ENCODE results near the gene POLRMT. TPM values are rescaled to one million over a fixed set of nuclear protein-coding genes. Genes with fewer than 3 reads are reported as not detected.

POLRMT gene
- total RNA-seq, 1 experiment from 2014 or later, result 139 TPM

DNA sequence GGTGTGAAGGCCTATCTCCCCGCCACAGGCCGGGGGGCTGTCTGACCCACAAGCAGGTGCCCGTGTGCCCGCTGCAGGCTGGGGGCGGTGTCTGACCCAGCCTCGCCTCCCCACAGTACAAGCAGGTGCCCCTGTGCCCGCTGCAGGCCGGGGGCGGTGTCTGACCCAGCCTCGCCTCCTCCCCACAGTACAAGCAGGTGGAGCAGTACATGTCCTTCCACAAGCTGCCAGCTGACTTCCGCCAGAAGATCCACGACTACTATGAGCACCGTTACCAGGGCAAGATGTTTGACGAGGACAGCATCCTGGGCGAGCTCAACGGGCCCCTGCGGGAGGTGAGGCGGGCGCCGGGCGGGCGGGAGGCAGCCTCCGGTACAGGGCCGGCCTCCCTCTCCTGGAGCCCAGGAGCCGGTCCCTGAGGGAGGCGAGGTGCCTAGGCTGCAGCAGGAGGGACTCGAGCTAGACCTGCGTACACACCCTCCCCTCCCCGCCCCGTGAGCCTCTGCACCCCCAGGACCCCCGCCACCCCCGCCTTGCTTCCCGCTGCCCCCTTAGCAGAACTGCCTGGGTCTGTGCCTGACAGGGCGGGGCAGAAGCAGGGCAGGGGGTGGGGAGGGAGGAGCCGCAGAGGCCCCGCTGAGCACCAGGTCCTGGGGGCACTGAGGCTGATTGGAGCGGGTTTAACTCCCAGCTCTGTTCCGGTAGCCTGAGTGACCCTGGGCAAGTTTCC, 23.1 kb downstream of the POLRMT start:
- H3K27ac Mint-ChIP-seq, result no peak overlapping the region
- no peak for DNase-seq (ENCODE audit: low spot score)
- H3K4me1 Mint-ChIP-seq, result peaks cover 3% of the 10 kb centered on the region; the same call in 1 of the 2 replicates
- H3K9me3 Mint-ChIP-seq, result no peaks in the 10 kb centered on the region
- CTCF ChIA-PET, result interaction anchor here (1.0 to 1.4 kb wide), 2 partner anchors 22 to 124 kb away, joined by 3 to 4 read pairs; no protein-coding TSS in a partner anchor
- POLR2A ChIA-PET, result no interaction called here
- no peaks in the 10 kb centered on the region for H3K27me3 Mint-ChIP-seq (ENCODE audit: low read depth)
- H3K36me3 Mint-ChIP-seq, result peaks cover 11% of the 10 kb centered on the region
- no peak for ATAC-seq
- TF ChIP-seq FOXK1 (CRISPR knock-in tag; IDR thresholded peaks at IDR 0.05), result no peak
- no peak for TF ChIP-seq MYBL2 (CRISPR knock-in tag; IDR thresholded peaks at IDR 0.05)
- TF ChIP-seq, protein P1, sequence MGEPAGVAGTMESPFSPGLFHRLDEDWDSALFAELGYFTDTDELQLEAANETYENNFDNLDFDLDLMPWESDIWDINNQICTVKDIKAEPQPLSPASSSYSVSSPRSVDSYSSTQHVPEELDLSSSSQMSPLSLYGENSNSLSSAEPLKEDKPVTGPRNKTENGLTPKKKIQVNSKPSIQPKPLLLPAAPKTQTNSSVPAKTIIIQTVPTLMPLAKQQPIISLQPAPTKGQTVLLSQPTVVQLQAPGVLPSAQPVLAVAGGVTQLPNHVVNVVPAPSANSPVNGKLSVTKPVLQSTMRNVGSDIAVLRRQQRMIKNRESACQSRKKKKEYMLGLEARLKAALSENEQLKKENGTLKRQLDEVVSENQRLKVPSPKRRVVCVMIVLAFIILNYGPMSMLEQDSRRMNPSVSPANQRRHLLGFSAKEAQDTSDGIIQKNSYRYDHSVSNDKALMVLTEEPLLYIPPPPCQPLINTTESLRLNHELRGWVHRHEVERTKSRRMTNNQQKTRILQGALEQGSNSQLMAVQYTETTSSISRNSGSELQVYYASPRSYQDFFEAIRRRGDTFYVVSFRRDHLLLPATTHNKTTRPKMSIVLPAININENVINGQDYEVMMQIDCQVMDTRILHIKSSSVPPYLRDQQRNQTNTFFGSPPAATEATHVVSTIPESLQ (CRISPR knock-in tag; IDR thresholded peaks at IDR 0.05), result no peak
- no peak for TF ChIP-seq USF1 (CRISPR knock-in tag; IDR thresholded peaks at IDR 0.05)
- H3K4me3 Mint-ChIP-seq, result no peak overlapping the region

DNA sequence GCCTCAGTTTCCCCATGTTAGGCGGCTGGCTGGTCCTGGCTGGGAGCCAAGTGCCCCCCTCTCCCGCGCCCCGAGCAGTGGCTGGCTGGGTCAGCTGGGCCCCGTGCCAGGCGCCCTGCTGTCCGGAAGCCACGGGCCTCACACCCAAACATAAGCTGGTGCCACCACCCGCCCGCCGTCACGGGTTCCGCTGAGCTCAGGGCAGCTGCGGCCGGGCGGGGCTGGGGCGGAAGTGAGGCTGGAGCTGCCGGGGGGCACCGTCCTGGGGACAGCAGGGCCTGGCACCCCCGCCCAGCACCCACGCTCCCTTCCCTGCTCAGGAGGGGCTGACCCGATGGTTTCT, 24.4 kb downstream of the POLRMT start:
- ATAC-seq (no peak), DNase-seq (ENCODE audit: low spot score) (no peak)
- no peak overlapping the region for H3K27ac Mint-ChIP-seq
- TF ChIP-seq CBFB (CRISPR knock-in tag; IDR thresholded peaks at IDR 0.05; ENCODE audit: low read depth) (no peak), FOXP4 (CRISPR knock-in tag; IDR thresholded peaks at IDR 0.05) (no peak), ZMAT4 (CRISPR knock-in tag; IDR thresholded peaks at IDR 0.05) (no peak), RELA (CRISPR knock-in tag; IDR thresholded peaks at IDR 0.05; ENCODE audit: borderline replicate concordance) (no peak), ZBTB21 (CRISPR knock-in tag; IDR thresholded peaks at IDR 0.05; ENCODE audit: borderline replicate concordance) (no peak), USF1 (CRISPR knock-in tag; IDR thresholded peaks at IDR 0.05) (no peak), NR2C2 (CRISPR knock-in tag; IDR thresholded peaks at IDR 0.05) (no peak), TCF7 (CRISPR knock-in tag; IDR thresholded peaks at IDR 0.05; ENCODE audit: low read depth) (no peak), CDX4 (CRISPR knock-in tag; IDR thresholded peaks at IDR 0.05; ENCODE audit: borderline replicate concordance) (no peak), MYBL2 (CRISPR knock-in tag; IDR thresholded peaks at IDR 0.05) (no peak), TEAD1 (CRISPR knock-in tag; IDR thresholded peaks at IDR 0.05) (no peak), ZNF232 (CRISPR knock-in tag; IDR thresholded peaks at IDR 0.05) (no peak), MAX (CRISPR knock-in tag; IDR thresholded peaks at IDR 0.05) (no peak)
- peaks cover 3% of the 10 kb centered on the region for H3K36me3 Mint-ChIP-seq
- ChIA-PET CTCF (no interaction called here), POLR2A (no interaction called here)
- H3K27me3 Mint-ChIP-seq (ENCODE audit: low read depth), result no peaks in the 10 kb centered on the region
- H3K4me1 Mint-ChIP-seq, result peaks cover 3% of the 10 kb centered on the region; the same call in 1 of the 2 replicates
- no peak overlapping the region for H3K4me3 Mint-ChIP-seq
- no peaks in the 10 kb centered on the region for H3K9me3 Mint-ChIP-seq
